NT2/D1 (cell line): ENCODE data around the gene KDR.

Experiments
- YY1 ChIP-seq: IDR thresholded peaks from 2 replicates; pipeline ENCODE4 v1.6.1; 2011; ENCODE audit not compliant: insufficient read length, insufficient read depth
- ZNF274 ChIP-seq: IDR thresholded peaks from 2 replicates; pipeline ENCODE4 v1.6.1; 2011; ENCODE audit warnings: mild to moderate bottlenecking, low read depth, low read length

DNA sequence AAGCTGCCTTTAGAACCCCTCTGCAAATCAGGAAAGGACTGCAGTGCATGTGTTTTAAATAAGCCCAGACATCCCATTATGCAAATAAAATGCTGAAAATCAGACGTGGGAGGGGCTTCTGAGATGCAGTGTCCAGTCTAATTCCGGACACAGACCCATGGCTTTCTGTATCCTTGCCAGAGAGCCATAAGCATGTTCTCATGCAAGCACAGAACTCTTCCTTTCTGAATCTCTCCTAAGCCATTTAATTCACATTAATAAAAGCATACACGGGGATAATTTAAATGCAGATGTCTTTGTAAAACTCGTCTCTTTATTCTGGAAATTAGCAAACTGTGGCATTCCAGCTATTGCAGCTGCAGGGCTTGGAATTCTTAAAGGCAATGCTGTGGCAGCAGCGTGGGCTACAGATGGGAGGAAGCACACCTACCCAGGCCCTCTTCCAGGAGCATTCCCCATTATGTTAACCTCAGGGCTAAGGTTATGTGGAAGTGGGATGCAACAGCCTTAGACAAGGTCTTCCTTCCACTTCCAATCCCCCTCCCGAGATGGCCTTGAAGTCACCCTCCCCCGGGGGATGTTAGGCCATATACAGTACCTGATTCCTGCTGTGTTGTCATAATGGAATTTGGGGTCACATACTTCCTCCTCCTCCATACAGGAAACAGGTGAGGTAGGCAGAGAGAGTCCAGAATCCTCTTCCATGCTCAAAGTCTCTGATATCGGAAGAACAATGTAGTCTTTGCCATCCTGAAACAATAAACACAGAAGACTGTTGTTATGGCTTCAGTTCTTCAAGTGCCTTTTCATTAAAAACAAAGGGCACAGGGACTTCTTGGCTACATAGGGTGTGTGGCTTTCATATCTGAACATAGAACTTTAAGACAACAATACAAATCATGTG lies 38.1 kb downstream of the KDR start:
- no peak for TF ChIP-seq YY1
- no peak for TF ChIP-seq ZNF274
